ENCODE measurements around the gene TEC.

GRCh38 chr4:48152259-48152658 lies 117.4 kb downstream of the TEC start:
- TF ChIP-seq CTCF (IDR thresholded peaks at IDR 0.05; ENCODE audit: poor library complexity, severe bottlenecking) (no peak), TAF1 (IDR thresholded peaks at IDR 0.05; ENCODE audit: low read depth) (no peak), EP300 (conservative IDR thresholded peaks at IDR 0.05; ENCODE audit: poor library complexity, severe bottlenecking) (no peak), POLR2AphosphoS5 (IDR thresholded peaks at IDR 0.05) (no peak), EZH2 (IDR thresholded peaks at IDR 0.05; ENCODE audit: borderline replicate concordance, insufficient read depth, low read length, poor library complexity, severe bottlenecking) (no peak)
